Thyroid gland (tissue), 4 donors: ENCODE data around the gene PRKAR2B. TPM values are rescaled to one million over a fixed set of nuclear protein-coding genes. Genes with fewer than 3 reads are reported as not detected.

Experiments used
- DNase-seq, 2 donors: peaks; one replicate each; pipeline ENCODE4 v3.0.0-alpha.2; 2019
- H3K27ac ChIP-seq, 3 donors: fragments of 200-600 bp; sonication (generic); 1 replicate in 2 of 3; 2 replicates in 1 of 3; pipeline ENCODE4 v1.5.1; 2016 to 2019; ENCODE audit warnings: mild to moderate bottlenecking in 1 of 3, moderate library complexity in 1 of 3
- H3K27me3 ChIP-seq: fragments of 200-600 bp; sonication (generic); one replicate; pipeline ENCODE4 v1.5.1; 2019
- H3K36me3 ChIP-seq, 2 donors: fragments of 200-600 bp; sonication (generic); one replicate each; pipeline ENCODE4 v1.5.1; 2016 to 2019
- H3K4me1 ChIP-seq, 2 donors: fragments of 200-600 bp; sonication (generic); one replicate each; pipeline ENCODE4 v1.5.1; 2017 to 2019
- H3K4me3 ChIP-seq, 3 donors: fragments of 200-600 bp; sonication (generic); replicated peaks in 1 of 3; 1 replicate in 2 of 3; 2 replicates in 1 of 3; pipeline ENCODE4 v1.5.1; 2016; ENCODE audit warnings: mild to moderate bottlenecking in 1 of 3
- H3K9me3 ChIP-seq: fragments of 200-600 bp; sonication (generic); one replicate; pipeline ENCODE4 v1.5.1; 2017
- CTCF ChIP-seq, 6 experiments: fragments of 200-600 bp in 3 of 6; fragments of 450-650 bp in 3 of 6; sonication (generic) in 3 of 6; IDR thresholded peaks; one replicate each; pipeline ENCODE4 v1.5.1; 2016 to 2019; ENCODE audit warnings: antibody characterized with exemption in 6 of 6, mild to moderate bottlenecking in 2 of 6, inconsistent platforms in 1 of 6, moderate library complexity in 1 of 6
- POLR2A ChIP-seq, 2 donors: fragments of 450-650 bp; IDR thresholded peaks; one replicate each; pipeline ENCODE4 v1.6.1; 2017; ENCODE audit warnings: antibody characterized with exemption in 2 of 2, mild to moderate bottlenecking in 2 of 2, moderate library complexity in 1 of 2
- WGBS, 2 donors: methylation state at CpG; one replicate each; pipeline ENCODE4 v1.1.5; 2017; 5-methylcytosine and 5-hydroxymethylcytosine counted together
- intact Hi-C: fragments of 100-400 bp; cut with DNase I; formaldehyde crosslinking; loops from one replicate; pipeline ENCODE4 v1.15.1; 2023
- total RNA-seq, 4 donors: library from RNA; depleted of rRNA; stranded (reverse); fragments of >200 nt; gene quantifications; one replicate each; pipeline ENCODE4 v1.2.3, GENCODE V29; 2016

PRKAR2B gene
- total RNA-seq, 4 donors from 2014 or later, result 5.1 to 9.0 (median 6.5) TPM

DNA sequence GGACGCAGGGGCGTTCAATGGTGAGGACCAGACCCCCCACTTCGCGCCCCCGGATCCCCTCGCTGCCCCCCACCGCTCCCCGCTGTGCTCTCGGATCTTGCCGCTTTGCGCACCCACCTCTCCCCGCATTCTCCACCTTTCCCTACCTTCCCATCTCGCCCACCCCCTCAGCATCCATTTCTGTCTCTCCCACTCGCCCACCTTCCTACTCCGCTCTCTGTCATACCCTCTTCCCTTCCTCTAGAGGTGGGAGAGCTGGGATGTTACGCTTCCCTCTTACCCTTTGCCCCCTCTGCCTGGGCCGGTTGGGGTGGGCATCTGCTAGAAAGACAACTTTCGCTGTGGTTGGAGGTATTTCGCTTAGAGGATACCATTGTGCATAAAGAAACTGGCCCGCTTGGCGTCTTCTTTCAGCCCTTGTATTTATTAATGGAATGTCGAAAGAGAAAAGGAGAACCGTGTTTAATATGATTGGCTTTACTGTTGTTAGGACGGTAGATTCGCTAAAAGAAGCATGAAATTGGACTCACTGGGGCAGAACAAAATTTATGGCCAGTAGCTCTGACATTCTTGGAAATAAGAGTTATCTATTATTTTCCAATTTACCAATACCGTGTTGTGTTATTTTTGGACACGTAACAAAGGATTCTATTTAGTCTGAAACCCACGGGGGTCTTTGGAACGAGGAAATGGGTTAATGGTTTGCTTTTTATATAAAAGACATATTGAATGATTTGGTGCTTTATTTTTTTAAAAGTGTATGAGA, 873 bp downstream of the PRKAR2B start:
- H3K27ac ChIP-seq, result peak overlapping the region in 1 of 3 donors; percentile 45
- WGBS, 2 donors, result 6% methylated on average over 23 to 24 of the region's 29 CpGs
- DNase-seq, result no peak
- peak overlapping the region; percentile 4 to 59 (median 29) for H3K4me3 ChIP-seq
- intact Hi-C loops, result no loop called here
- H3K4me1 ChIP-seq, result peaks cover 0 to 7% of the 10 kb centered on the region in 2 donors
- H3K9me3 ChIP-seq, result no peaks in the 10 kb centered on the region
- TF ChIP-seq CTCF (IDR thresholded peaks at IDR 0.05) (no peak), POLR2A (IDR thresholded peaks at IDR 0.05) (no peak)
- no peaks in the 10 kb centered on the region for H3K36me3 ChIP-seq
- no peaks in the 10 kb centered on the region for H3K27me3 ChIP-seq

DNA sequence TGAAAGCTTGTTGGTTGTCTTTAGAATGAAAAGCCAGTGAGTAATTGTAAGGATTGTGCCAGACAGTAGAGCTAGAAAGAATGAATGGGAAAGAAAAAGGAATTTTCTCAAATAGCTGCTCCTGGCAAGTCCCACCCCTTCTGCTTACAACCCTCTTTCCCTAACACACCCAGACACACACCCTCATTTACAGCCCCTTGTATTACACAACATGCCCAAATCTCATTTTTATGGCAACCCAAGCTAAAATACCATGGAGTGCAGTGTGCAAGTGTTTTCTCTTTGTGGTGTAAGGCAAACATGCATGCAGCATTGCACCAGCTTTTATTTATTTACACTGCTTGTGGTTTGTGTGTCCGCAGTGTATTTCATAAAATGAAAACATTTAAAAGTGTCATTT, 1.5 kb downstream of the PRKAR2B start:
- Histone ChIP-seq H3K36me3 (no peaks in the 10 kb centered on the region), H3K4me1 (peaks cover 0 to 7% of the 10 kb centered on the region in 2 donors), H3K9me3 (no peaks in the 10 kb centered on the region), H3K27me3 (no peaks in the 10 kb centered on the region), H3K27ac (no peak overlapping the region), H3K4me3 (no peak overlapping the region)
- intact Hi-C loops, result no loop called here
- no peak for DNase-seq
- 87 to 92% methylated on average over 1 of the region's 1 CpG for WGBS, 2 donors
- no peak for TF ChIP-seq CTCF (IDR thresholded peaks at IDR 0.05)
- TF ChIP-seq POLR2A (IDR thresholded peaks at IDR 0.05), result no peak

DNA sequence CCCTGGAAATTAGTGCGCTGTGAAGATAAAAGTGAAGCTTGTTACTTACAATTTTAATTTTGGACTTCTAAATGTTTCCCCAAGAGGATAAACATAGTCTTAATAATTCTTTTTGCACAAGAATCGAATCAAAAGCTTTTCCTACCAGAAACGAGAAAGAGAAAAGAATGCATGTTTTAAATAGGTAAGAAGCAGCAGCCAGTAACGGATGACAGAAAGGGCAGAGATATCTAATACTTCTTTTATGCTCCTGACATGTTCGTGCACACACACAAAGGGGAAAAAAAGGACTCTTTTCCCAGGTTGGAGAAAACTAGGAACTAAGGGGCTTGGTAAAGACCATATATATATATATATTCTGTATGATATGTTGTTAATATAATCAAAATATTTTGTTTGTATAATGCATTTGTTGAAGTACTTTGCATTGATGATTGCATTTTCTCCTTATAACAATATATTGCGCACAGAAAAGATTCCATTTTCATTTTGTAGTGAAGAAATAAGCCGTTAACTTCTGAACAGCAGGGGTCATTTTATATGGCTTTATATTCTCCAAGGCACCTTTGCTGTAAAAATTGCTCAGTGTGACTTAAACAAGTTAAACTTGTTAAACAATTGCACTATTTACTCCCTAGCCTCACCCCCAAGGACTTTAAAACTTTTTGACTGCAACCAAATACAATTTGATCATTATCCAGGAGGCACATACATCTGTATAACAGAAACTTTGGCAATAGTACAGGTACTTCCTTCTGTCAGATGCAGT, 2.2 kb downstream of the PRKAR2B start:
- TF ChIP-seq CTCF (IDR thresholded peaks at IDR 0.05), result no peak
- TF ChIP-seq POLR2A (IDR thresholded peaks at IDR 0.05), result no peak
- no peaks in the 10 kb centered on the region for H3K27me3 ChIP-seq
- peaks cover 0 to 7% of the 10 kb centered on the region in 2 donors for H3K4me1 ChIP-seq
- WGBS, 2 donors, result 94 to 96% methylated on average over 7 of the region's 7 CpGs
- H3K27ac ChIP-seq, result no peak overlapping the region
- intact Hi-C loops, result no loop called here
- DNase-seq, result no peak
- H3K36me3 ChIP-seq, result no peaks in the 10 kb centered on the region
- H3K4me3 ChIP-seq, result no peak overlapping the region
- no peaks in the 10 kb centered on the region for H3K9me3 ChIP-seq

DNA sequence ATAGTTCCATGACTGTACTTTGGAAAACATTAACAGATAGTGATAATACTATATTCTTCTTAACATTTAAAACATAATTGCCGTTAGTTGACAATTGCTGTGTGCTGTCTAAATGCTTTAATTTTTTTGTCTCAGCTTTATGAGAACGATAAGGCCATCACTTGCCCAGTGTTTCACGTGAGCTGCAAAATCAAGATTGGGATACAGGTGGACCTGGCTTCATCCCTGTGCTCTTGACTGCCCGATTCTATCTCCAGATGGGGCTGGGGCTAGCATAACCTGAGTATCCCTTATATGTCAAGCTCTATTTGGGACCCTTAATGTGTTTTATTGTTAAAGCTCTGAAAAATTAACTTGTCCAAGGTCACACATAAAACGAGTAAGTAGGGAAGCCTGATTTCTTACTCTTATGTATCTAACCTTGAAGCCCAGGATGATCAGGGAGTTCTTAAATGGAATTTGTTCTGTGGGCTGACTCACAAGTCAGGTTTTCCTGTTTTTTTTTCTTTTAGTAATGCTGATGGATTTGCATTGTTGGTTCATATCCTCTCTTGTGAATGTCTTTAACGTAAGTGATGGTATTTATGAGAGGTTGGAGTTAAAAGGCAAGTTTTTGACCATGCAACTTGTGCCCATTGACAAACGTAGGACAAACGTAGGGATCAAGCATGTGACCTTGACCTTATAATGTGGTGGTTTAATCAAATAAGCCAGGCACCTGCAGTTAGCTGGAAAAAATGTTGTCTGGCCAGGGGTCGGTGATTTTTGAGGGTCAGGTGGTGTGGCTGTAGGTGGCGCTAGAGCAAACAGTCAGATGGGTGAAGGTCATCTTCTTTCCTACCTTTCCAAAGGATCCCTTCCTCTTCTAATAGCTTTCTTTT, 3.6 kb downstream of the PRKAR2B start:
- TF ChIP-seq POLR2A (IDR thresholded peaks at IDR 0.05) (no peak), CTCF (IDR thresholded peaks at IDR 0.05) (no peak)
- peaks cover 0 to 7% of the 10 kb centered on the region in 2 donors for H3K4me1 ChIP-seq
- H3K9me3 ChIP-seq, result no peaks in the 10 kb centered on the region
- DNase-seq, result no peak
- intact Hi-C loops, result no loop called here
- WGBS, 2 donors, result 91 to 94% methylated on average over 10 of the region's 10 CpGs
- no peak overlapping the region for H3K27ac ChIP-seq
- H3K27me3 ChIP-seq, result no peaks in the 10 kb centered on the region
- no peak overlapping the region for H3K4me3 ChIP-seq
- H3K36me3 ChIP-seq, result no peaks in the 10 kb centered on the region
